ENCODE data around the gene ELFN2.

Gene ELFN2, protein sequence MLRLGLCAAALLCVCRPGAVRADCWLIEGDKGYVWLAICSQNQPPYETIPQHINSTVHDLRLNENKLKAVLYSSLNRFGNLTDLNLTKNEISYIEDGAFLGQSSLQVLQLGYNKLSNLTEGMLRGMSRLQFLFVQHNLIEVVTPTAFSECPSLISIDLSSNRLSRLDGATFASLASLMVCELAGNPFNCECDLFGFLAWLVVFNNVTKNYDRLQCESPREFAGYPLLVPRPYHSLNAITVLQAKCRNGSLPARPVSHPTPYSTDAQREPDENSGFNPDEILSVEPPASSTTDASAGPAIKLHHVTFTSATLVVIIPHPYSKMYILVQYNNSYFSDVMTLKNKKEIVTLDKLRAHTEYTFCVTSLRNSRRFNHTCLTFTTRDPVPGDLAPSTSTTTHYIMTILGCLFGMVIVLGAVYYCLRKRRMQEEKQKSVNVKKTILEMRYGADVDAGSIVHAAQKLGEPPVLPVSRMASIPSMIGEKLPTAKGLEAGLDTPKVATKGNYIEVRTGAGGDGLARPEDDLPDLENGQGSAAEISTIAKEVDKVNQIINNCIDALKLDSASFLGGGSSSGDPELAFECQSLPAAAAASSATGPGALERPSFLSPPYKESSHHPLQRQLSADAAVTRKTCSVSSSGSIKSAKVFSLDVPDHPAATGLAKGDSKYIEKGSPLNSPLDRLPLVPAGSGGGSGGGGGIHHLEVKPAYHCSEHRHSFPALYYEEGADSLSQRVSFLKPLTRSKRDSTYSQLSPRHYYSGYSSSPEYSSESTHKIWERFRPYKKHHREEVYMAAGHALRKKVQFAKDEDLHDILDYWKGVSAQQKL

DNA sequence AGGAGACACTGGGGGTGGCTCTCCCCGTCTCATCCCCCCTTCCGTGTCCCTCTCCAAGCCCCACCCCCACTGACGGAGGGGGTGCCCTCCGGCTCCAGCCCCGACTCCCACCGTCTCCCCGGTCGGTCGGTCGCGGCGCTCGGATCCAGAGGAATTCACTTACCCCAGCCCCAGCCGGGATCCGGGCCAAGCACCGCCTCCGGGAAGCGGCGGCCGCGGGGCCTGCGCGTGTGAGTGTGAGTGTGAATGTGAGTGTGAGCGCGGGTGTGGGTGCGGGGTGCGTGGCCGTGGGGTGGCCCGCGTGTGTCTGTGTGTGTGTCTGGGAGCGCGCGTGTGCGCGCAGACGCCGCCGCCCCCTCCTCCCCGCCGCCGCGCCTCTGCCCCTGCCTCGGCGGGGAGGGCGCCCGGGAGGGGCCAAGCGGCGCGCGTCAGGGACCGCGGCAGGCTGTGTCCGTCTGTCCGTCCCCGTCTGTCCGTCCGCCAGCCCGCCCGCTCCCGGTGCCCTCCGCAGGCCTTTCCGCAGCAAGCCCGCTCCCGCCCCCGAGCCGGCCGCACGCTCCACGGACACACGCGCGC, at the start of gene ELFN2:
TSS of gene ELFN2 (minus strand) at position 345 of the 576 bp plus-strand sequence. CDS start 51,945 bp downstream, outside the sequence.
- peaks cover 78% of the 10 kb centered on the region for H3K27me3 Mint-ChIP-seq (ENCODE audit: low read depth)
- peak within 1 kb of the TSS in 1 of 3 experiments; percentile 31 for H3K27ac Mint-ChIP-seq
- peak within 1 kb of the TSS; percentile 77 to 88 (median 81) for H3K4me3 Mint-ChIP-seq
- H3K9me3 Mint-ChIP-seq: no peaks in the 10 kb centered on the region
- no peaks in the 10 kb centered on the region for H3K36me3 Mint-ChIP-seq (ENCODE audit: low read depth)
- peaks cover 30% of the 10 kb centered on the region for H3K4me1 Mint-ChIP-seq
- TF ChIP-seq, protein P1, sequence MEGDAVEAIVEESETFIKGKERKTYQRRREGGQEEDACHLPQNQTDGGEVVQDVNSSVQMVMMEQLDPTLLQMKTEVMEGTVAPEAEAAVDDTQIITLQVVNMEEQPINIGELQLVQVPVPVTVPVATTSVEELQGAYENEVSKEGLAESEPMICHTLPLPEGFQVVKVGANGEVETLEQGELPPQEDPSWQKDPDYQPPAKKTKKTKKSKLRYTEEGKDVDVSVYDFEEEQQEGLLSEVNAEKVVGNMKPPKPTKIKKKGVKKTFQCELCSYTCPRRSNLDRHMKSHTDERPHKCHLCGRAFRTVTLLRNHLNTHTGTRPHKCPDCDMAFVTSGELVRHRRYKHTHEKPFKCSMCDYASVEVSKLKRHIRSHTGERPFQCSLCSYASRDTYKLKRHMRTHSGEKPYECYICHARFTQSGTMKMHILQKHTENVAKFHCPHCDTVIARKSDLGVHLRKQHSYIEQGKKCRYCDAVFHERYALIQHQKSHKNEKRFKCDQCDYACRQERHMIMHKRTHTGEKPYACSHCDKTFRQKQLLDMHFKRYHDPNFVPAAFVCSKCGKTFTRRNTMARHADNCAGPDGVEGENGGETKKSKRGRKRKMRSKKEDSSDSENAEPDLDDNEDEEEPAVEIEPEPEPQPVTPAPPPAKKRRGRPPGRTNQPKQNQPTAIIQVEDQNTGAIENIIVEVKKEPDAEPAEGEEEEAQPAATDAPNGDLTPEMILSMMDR (IDR thresholded peaks at IDR 0.05; ENCODE audit: unreplicated experiment in 3 of 3): no peak

DNA sequence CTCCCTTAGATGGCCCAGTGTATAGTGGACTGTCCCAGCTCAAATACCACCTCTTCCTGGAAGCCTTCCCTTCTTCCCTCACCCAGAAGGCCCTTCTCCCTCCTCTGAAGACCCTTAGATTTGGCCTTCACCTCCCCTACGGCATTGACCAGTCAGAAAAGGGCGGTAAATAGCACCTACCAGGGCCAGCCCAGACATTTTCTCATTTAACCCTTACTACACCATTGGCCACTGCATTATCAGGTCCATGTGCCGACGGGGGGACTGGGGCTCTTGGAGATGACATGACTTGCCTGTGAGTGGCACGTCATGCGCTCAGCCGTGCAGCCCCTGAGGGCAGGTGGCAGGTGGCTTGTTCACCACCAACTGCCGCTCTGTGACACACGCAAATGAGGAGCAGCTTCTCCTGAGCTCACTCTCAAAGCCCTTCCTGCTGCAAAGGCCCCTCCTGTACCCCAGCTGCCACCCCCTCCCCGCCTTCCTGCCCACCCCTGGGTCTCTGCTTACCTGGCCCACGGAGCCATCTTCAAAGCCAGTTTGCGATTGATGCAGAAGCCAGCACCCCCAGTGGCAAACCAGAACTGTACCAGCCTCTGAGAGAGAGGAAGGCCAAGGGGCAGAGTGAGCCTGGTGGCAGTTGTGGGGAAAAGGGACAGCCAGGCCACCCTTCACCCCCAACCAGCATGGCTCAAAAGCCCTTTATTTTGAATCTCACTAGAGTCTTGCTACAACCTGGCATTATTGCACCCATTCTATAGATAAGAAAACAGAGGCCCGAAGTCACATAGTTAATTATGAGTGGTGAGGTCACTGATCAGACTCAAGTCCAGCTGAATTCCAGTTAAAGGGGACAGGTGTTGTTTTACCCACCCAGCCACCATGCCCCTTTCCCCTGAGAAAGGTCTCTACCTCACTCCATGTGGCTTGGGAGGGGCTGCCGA, 49.4 kb upstream of the ELFN2 start:
- Mint-ChIP-seq H3K27me3 (ENCODE audit: low read depth) (peaks cover 23% of the 10 kb centered on the region), H3K36me3 (ENCODE audit: low read depth) (no peaks in the 10 kb centered on the region), H3K27ac (no peak overlapping the region), H3K4me1 (no peaks in the 10 kb centered on the region), H3K4me3 (no peak overlapping the region), H3K9me3 (no peaks in the 10 kb centered on the region)
- TF ChIP-seq, protein P1 (IDR thresholded peaks at IDR 0.05; ENCODE audit: unreplicated experiment in 3 of 3): no peak

DNA sequence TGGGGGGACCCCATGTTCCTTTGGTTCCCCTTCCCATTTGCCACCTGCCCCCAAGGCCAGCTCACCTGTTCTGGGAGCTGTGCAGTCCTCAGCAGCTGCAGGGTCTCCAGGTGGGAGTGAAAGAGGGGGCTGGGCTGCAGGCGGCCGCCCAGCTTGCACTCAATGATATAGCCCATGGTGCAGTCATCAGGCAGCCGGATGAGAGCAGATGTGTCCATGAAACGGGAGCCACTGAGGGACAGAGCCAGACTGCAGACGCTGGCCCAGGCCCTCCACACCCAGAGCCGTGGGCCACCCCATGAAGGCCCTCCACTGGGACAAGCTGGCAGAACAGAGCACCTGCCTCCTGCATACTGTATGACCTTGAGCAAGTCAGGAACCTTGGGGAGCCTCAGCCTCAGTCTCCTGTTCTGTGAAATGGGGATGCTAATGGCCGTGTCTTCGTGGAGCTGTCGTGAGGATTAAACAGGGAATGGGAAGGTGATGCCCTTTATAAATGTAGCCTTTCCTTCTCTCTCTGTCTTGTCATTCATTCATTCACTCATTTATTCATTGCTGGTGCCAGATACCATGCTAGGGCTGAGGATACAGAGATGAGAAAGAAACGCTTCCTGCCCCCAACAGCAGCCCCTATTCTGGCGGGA, 47.3 kb upstream of the ELFN2 start:
- H3K27me3 Mint-ChIP-seq (ENCODE audit: low read depth): peaks cover 32% of the 10 kb centered on the region
- H3K27ac Mint-ChIP-seq: no peak overlapping the region
- no peaks in the 10 kb centered on the region for H3K36me3 Mint-ChIP-seq (ENCODE audit: low read depth)
- TF ChIP-seq, protein P1 (IDR thresholded peaks at IDR 0.05; ENCODE audit: unreplicated experiment in 3 of 3): no peak
- H3K4me1 Mint-ChIP-seq: no peaks in the 10 kb centered on the region
- H3K4me3 Mint-ChIP-seq: no peak overlapping the region
- no peaks in the 10 kb centered on the region for H3K9me3 Mint-ChIP-seq

DNA sequence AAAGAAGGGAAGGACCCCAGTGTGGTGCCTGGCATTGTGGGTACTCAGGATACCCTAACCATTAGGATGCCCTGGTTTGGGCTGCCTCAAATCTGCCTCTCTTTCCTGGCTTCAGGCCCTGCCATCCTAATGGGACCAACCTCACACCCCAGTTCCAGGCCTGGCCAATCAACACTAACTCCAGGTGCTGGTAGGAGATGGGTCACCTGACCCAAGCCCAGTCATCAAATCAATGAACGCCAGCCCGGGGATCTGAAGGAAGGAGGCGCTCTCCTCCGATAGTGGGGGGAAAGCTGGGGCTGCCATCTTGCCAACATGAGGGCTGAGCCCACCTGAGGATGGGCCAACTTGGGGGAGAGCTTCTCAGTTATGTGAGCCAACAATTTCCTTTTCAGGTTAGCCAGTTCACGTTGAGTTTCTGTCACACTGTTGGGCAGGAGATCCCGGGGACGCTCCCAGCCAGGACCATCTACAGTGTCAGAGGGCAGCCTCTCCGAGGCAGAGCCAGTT, 46.2 kb upstream of the ELFN2 start:
- H3K27me3 Mint-ChIP-seq (ENCODE audit: low read depth): peaks cover 32% of the 10 kb centered on the region
- TF ChIP-seq, protein P1 (IDR thresholded peaks at IDR 0.05; ENCODE audit: unreplicated experiment in 3 of 3): no peak
- H3K27ac Mint-ChIP-seq: no peak overlapping the region

More for the DNA sequence above, 46.2 kb upstream of the ELFN2 start:
- Mint-ChIP-seq H3K4me3 (no peak overlapping the region), H3K9me3 (no peaks in the 10 kb centered on the region), H3K4me1 (no peaks in the 10 kb centered on the region), H3K36me3 (ENCODE audit: low read depth) (no peaks in the 10 kb centered on the region)
